ENCODE measurements around the gene LRRC3.
"Not testable (repeated sequence)": the region's sequence is repeated elsewhere in the genome, so short reads cannot be mapped to it uniquely, and the experiment has no call there.

The LRRC3 gene

DNA sequence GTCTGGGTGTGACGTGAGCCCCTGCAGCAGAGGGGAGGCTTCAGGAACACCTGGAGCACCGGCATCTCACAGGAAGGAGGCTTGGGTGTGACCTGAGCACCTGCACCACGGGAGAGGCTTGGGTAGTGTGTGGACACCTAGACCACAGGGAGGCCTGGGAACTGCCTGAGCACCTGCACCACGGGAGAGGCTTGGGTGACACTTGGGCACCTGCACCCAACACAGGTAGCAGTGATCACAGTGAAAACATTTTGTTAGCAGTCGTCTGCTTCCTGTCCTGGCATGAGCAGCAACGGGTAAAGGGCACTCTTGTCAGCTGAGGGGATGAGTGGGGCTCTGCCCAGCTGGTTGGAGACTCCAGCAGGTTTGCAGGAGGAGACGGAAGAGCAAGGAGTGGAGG lies 22.4 kb downstream of the LRRC3 start:
- no peak overlapping the region for H2BK120ac ChIP-seq (ENCODE audit: low read depth, low read length)
- H2AK5ac ChIP-seq (ENCODE audit: low read depth, low read length), result no peak overlapping the region
- no peak overlapping the region for H3K4me3 ChIP-seq (ENCODE audit: low read length in 2 of 2)
- no peak overlapping the region for H2BK5ac ChIP-seq (ENCODE audit: low read length)
- H4K91ac ChIP-seq (ENCODE audit: low read depth, low read length, poor library complexity), result no peak overlapping the region
- no peak overlapping the region for H3K14ac ChIP-seq (ENCODE audit: low read length)
- H3K18ac ChIP-seq (ENCODE audit: low read length), result no peak overlapping the region
- H2BK15ac ChIP-seq (ENCODE audit: low read length), result peak overlapping the region; percentile 82
- H3K4me2 ChIP-seq (ENCODE audit: insufficient read depth, low read length, poor library complexity, severe bottlenecking), result no peak overlapping the region
- H3K9ac ChIP-seq (ENCODE audit: low read depth, low read length, poor library complexity), result no peak overlapping the region
- H3K79me1 ChIP-seq (ENCODE audit: low read depth, low read length), result no peaks in the 10 kb centered on the region
- no peak overlapping the region for H2BK12ac ChIP-seq (ENCODE audit: low read length)
- H4K8ac ChIP-seq (ENCODE audit: low read depth, low read length), result no peak overlapping the region
- no peak overlapping the region for H3K4ac ChIP-seq (ENCODE audit: low read length)
- no peak overlapping the region for H3K23ac ChIP-seq (ENCODE audit: low read depth, low read length, poor library complexity)
- no peak for DNase-seq (ENCODE audit: low spot score)
- H3K36me3 ChIP-seq (replicated peaks in 1 of 2; ENCODE audit: control insufficient read depth in 2 of 2, insufficient read depth in 2 of 2, low read length in 2 of 2), result no peaks in the 10 kb centered on the region
- H2AFZ ChIP-seq (ENCODE audit: low read length), result no peak overlapping the region
- H3K27ac ChIP-seq (replicated peaks; ENCODE audit: low read length), result no peak overlapping the region
- no peaks in the 10 kb centered on the region for H3K4me1 ChIP-seq (ENCODE audit: control insufficient read depth in 2 of 2, insufficient read depth in 1 of 2, low read depth in 1 of 2, low read length in 2 of 2)
- H3K9me3 ChIP-seq (replicated peaks in 1 of 2; ENCODE audit: control insufficient read depth in 2 of 2, insufficient read depth in 1 of 2, low read depth in 1 of 2, low read length in 2 of 2), result peaks cover 0 to 5% of the 10 kb centered on the region in 2 donors
- peaks cover 0 to 2% (median 0%) of the 10 kb centered on the region in 3 experiments for H3K27me3 ChIP-seq (ENCODE audit: control insufficient read depth in 3 of 3, insufficient read depth in 3 of 3, low read depth in 1 of 3, low read length in 3 of 3)
- WGBS, 2 donors (ENCODE audit: extremely low coverage in 2 of 2, insufficient read length in 2 of 2, insufficient replicate concordance in 1 of 2), result no CpG with 5 or more reads among the region's 7 CpGs

DNA sequence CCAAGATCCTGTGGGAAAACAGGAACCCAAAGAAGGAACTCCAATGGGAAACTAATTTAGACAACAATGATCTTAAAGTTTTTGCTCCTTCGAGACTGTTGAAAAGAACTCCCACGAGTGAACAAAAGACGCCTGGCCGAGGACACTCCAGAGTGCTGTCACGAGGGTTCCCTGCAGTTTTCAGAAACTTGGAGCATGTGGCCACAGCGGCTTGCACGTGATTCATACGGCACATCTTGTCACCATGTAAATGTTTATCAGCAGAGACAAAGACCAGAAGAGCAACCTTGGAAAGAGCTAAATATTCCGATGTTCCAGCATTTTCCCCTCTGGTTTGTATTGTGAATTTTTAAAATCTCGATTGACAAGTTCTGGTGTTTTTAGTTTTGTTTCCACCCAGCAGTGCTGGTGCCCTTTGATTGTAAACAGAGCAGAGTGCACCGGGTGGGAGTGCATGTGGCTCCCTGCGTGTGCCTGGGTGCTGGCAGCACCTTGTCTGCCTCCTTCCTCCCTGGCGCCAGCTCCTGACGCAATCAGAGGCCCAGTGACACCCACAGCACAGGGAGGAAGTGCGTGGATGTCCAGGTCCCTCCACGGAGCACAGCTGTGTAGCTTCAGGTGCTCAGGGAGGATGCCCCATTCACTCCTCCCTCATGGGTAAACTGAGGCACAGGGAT lies 23.0 kb downstream of the LRRC3 start:
- Histone ChIP-seq H3K4me3 (ENCODE audit: low read length in 2 of 2) (peak overlapping the region in 1 of 2 donors; percentile 48), H2AK5ac (ENCODE audit: low read depth, low read length) (peak overlapping the region; percentile 53), H2BK12ac (ENCODE audit: low read length) (peak overlapping the region; percentile 60), H3K9me3 (replicated peaks in 1 of 2; ENCODE audit: control insufficient read depth in 2 of 2, insufficient read depth in 1 of 2, low read depth in 1 of 2, low read length in 2 of 2) (peaks cover 0 to 5% of the 10 kb centered on the region in 2 donors), H3K4me1 (ENCODE audit: control insufficient read depth in 2 of 2, insufficient read depth in 1 of 2, low read depth in 1 of 2, low read length in 2 of 2) (no peaks in the 10 kb centered on the region), H3K27me3 (ENCODE audit: control insufficient read depth in 3 of 3, insufficient read depth in 3 of 3, low read depth in 1 of 3, low read length in 3 of 3) (peaks cover 0 to 2% (median 0%) of the 10 kb centered on the region in 3 experiments), H3K18ac (ENCODE audit: low read length) (peak overlapping the region; percentile 11), H3K4me2 (ENCODE audit: insufficient read depth, low read length, poor library complexity, severe bottlenecking) (no peak overlapping the region), H2BK5ac (ENCODE audit: low read length) (no peak overlapping the region), H4K91ac (ENCODE audit: low read depth, low read length, poor library complexity) (no peak overlapping the region), H3K14ac (ENCODE audit: low read length) (peak overlapping the region; percentile 25), H3K36me3 (replicated peaks in 1 of 2; ENCODE audit: control insufficient read depth in 2 of 2, insufficient read depth in 2 of 2, low read length in 2 of 2) (no peaks in the 10 kb centered on the region), H3K27ac (replicated peaks; ENCODE audit: low read length) (no peak overlapping the region), H2BK15ac (ENCODE audit: low read length) (no peak overlapping the region), H2BK120ac (ENCODE audit: low read depth, low read length) (no peak overlapping the region), H4K8ac (ENCODE audit: low read depth, low read length) (no peak overlapping the region), H3K23ac (ENCODE audit: low read depth, low read length, poor library complexity) (peak overlapping the region; percentile 48), H3K79me1 (ENCODE audit: low read depth, low read length) (no peaks in the 10 kb centered on the region), H2AFZ (ENCODE audit: low read length) (no peak overlapping the region), H3K4ac (ENCODE audit: low read length) (no peak overlapping the region), H3K9ac (ENCODE audit: low read depth, low read length, poor library complexity) (no peak overlapping the region)
- no peak for DNase-seq (ENCODE audit: low spot score)
- no CpG with 5 or more reads among the region's 16 CpGs for WGBS, 2 donors (ENCODE audit: extremely low coverage in 2 of 2, insufficient read length in 2 of 2, insufficient replicate concordance in 1 of 2)

DNA sequence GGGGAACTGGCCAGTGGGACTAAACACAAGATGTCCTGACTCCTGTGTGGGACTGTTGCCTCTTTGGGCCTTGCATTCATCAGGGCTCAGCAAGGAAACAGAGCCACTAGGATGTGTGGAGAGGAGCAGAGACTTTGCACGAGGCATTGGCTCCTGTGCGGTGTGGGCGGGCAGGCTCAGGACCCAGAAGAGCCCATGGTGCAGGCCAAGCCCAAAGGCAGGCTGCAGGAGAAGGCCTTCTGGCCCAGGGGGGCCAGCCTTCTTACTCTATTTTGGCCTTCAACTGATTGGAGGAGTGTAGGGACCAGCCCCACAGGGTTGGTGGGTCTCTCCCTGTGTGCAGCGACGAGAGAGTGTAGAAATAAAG lies 23.5 kb downstream of the LRRC3 start:
- Histone ChIP-seq H2AK5ac (ENCODE audit: low read depth, low read length) (peak overlapping the region; percentile 53), H3K18ac (ENCODE audit: low read length) (peak overlapping the region; percentile 11), H3K36me3 (replicated peaks in 1 of 2; ENCODE audit: control insufficient read depth in 2 of 2, insufficient read depth in 2 of 2, low read length in 2 of 2) (no peaks in the 10 kb centered on the region), H3K4me3 (ENCODE audit: low read length in 2 of 2) (peak overlapping the region in 1 of 2 donors; percentile 48), H3K4me1 (ENCODE audit: control insufficient read depth in 2 of 2, insufficient read depth in 1 of 2, low read depth in 1 of 2, low read length in 2 of 2) (no peaks in the 10 kb centered on the region), H3K27ac (replicated peaks; ENCODE audit: low read length) (no peak overlapping the region), H3K4ac (ENCODE audit: low read length) (no peak overlapping the region), H3K27me3 (ENCODE audit: control insufficient read depth in 3 of 3, insufficient read depth in 3 of 3, low read depth in 1 of 3, low read length in 3 of 3) (peaks cover 0 to 2% (median 0%) of the 10 kb centered on the region in 3 experiments), H2BK12ac (ENCODE audit: low read length) (peak overlapping the region; percentile 60), H2BK120ac (ENCODE audit: low read depth, low read length) (no peak overlapping the region), H3K9ac (ENCODE audit: low read depth, low read length, poor library complexity) (no peak overlapping the region), H2BK5ac (ENCODE audit: low read length) (no peak overlapping the region), H3K14ac (ENCODE audit: low read length) (peak overlapping the region; percentile 25), H3K79me1 (ENCODE audit: low read depth, low read length) (no peaks in the 10 kb centered on the region), H4K91ac (ENCODE audit: low read depth, low read length, poor library complexity) (no peak overlapping the region), H2AFZ (ENCODE audit: low read length) (no peak overlapping the region), H4K8ac (ENCODE audit: low read depth, low read length) (peak overlapping the region; percentile 86), H3K23ac (ENCODE audit: low read depth, low read length, poor library complexity) (peak overlapping the region; percentile 48), H3K9me3 (replicated peaks in 1 of 2; ENCODE audit: control insufficient read depth in 2 of 2, insufficient read depth in 1 of 2, low read depth in 1 of 2, low read length in 2 of 2) (peaks cover 0 to 5% of the 10 kb centered on the region in 2 donors), H3K4me2 (ENCODE audit: insufficient read depth, low read length, poor library complexity, severe bottlenecking) (no peak overlapping the region), H2BK15ac (ENCODE audit: low read length) (no peak overlapping the region)
- no CpG with 5 or more reads among the region's 5 CpGs for WGBS, 2 donors (ENCODE audit: extremely low coverage in 2 of 2, insufficient read length in 2 of 2, insufficient replicate concordance in 1 of 2)
- no peak for DNase-seq (ENCODE audit: low spot score)

DNA sequence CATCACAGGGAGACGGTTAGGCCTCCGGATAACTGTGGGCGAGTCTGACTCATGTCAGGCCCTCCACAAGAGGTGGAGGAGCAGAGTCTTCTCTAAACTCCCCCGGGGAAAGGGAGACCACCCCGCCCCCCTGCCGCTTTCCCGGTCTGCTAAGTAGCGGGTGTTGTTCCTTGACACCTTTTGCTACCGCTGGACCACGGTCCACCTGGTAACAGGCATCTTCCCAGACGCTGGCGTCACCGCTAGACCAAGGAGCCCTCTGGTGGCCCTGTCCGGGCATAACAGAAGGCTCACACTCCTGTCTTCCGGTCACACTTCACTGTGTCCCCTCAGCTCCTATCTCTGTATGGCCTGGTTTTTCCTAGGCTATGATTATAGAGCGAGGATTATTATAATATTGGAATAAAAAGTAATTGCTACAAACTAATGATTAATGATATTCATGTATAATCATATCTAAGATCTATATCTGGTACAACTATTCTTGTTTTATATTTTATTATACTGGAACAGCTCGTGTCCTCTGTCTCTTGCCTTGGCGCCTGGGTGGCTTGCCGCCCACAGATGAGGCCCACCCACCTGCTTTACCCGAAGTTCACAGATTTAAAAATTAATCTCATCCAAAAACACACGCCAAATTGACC lies 24.4 kb downstream of the LRRC3 start:
- DNase-seq (ENCODE audit: low spot score); H3K23ac ChIP-seq (ENCODE audit: low read depth, low read length, poor library complexity); H4K8ac ChIP-seq (ENCODE audit: low read depth, low read length); H2BK15ac ChIP-seq (ENCODE audit: low read length); H3K36me3 ChIP-seq (replicated peaks in 1 of 2; ENCODE audit: control insufficient read depth in 2 of 2, insufficient read depth in 2 of 2, low read length in 2 of 2); H2BK12ac ChIP-seq (ENCODE audit: low read length); H3K14ac ChIP-seq (ENCODE audit: low read length); H3K18ac ChIP-seq (ENCODE audit: low read length); H2BK120ac ChIP-seq (ENCODE audit: low read depth, low read length); H3K4me1 ChIP-seq (ENCODE audit: control insufficient read depth in 2 of 2, insufficient read depth in 1 of 2, low read depth in 1 of 2, low read length in 2 of 2); H3K4ac ChIP-seq (ENCODE audit: low read length); H3K4me2 ChIP-seq (ENCODE audit: insufficient read depth, low read length, poor library complexity, severe bottlenecking); H3K9me3 ChIP-seq (replicated peaks in 1 of 2; ENCODE audit: control insufficient read depth in 2 of 2, insufficient read depth in 1 of 2, low read depth in 1 of 2, low read length in 2 of 2); H3K27ac ChIP-seq (replicated peaks; ENCODE audit: low read length); H4K91ac ChIP-seq (ENCODE audit: low read depth, low read length, poor library complexity); H2AFZ ChIP-seq (ENCODE audit: low read length); H3K9ac ChIP-seq (ENCODE audit: low read depth, low read length, poor library complexity); H3K4me3 ChIP-seq (ENCODE audit: low read length in 2 of 2); H3K79me1 ChIP-seq (ENCODE audit: low read depth, low read length); H3K27me3 ChIP-seq (ENCODE audit: control insufficient read depth in 3 of 3, insufficient read depth in 3 of 3, low read depth in 1 of 3, low read length in 3 of 3); H2BK5ac ChIP-seq (ENCODE audit: low read length): not testable (repeated sequence)
- H2AK5ac ChIP-seq (ENCODE audit: low read depth, low read length), result peak overlapping the region; percentile 30
- WGBS, 2 donors (ENCODE audit: extremely low coverage in 2 of 2, insufficient read length in 2 of 2, insufficient replicate concordance in 1 of 2), result no CpG with 5 or more reads among the region's 21 CpGs
